Spleen (tissue), 11 donors: ENCODE data around the gene MSI2. TPM values are rescaled to one million over a fixed set of nuclear protein-coding genes. Genes with fewer than 3 reads are reported as not detected.

Source experiments
- DNase-seq: peaks from one replicate; pipeline ENCODE4 v3.0.0-alpha.2; 2020
- H3K27ac ChIP-seq, 8 donors: fragments of 200-600 bp; sonication (generic) in 7 of 8; 1 replicate in 4 of 8; 2 replicates in 4 of 8; pipeline versions ENCODE4 v1.5.0 to v1.8.0; 2016 to 2021; ENCODE audit warnings: inconsistent platforms in 4 of 8, mild to moderate bottlenecking in 4 of 8, moderate library complexity in 1 of 8
- H3K27me3 ChIP-seq, 7 donors: fragments of 200-600 bp; sonication (generic) in 6 of 7; replicated peaks in 1 of 7; 1 replicate in 4 of 7; 2 replicates in 3 of 7; pipeline versions ENCODE4 v1.5.0 to v1.8.0; 2016 to 2021; ENCODE audit warnings: inconsistent platforms in 3 of 7, mild to moderate bottlenecking in 1 of 7
- H3K36me3 ChIP-seq, 6 donors: fragments of 200-600 bp; sonication (generic) in 5 of 6; 1 replicate in 4 of 6; 2 replicates in 2 of 6; pipeline versions ENCODE4 v1.5.0 to v1.8.0; 2016 to 2021; ENCODE audit warnings: inconsistent platforms in 2 of 6
- H3K4me1 ChIP-seq, 6 donors: fragments of 200-600 bp; sonication (generic) in 5 of 6; 1 replicate in 3 of 6; 2 replicates in 3 of 6; pipeline versions ENCODE4 v1.5.0 to v1.8.0; 2016 to 2021; ENCODE audit warnings: inconsistent platforms in 3 of 6
- H3K4me3 ChIP-seq, 8 donors: fragments of 200-600 bp; sonication (generic) in 7 of 8; 1 replicate in 4 of 8; 2 replicates in 4 of 8; pipeline versions ENCODE4 v1.5.0 to v1.8.0; 2016 to 2021; ENCODE audit warnings: inconsistent platforms in 4 of 8, mild to moderate bottlenecking in 4 of 8, moderate library complexity in 2 of 8
- H3K9me3 ChIP-seq, 8 donors: fragments of 200-600 bp; sonication (generic) in 7 of 8; 1 replicate in 4 of 8; 2 replicates in 4 of 8; pipeline versions ENCODE4 v1.5.0 to v1.8.0; 2016 to 2021; ENCODE audit warnings: inconsistent platforms in 4 of 8
- POLR2A ChIP-seq, 3 donors: fragments of 450-650 bp; IDR thresholded peaks; one replicate each; pipeline ENCODE4 v1.5.1; 2017; ENCODE audit warnings: antibody characterized with exemption in 3 of 3, mild to moderate bottlenecking in 1 of 3
- POLR2AphosphoS5 ChIP-seq, 3 donors: sonication (generic); formaldehyde crosslinking; IDR thresholded peaks; one replicate each; pipeline ENCODE4 v1.5.1; 2017; ENCODE audit warnings: antibody characterized with exemption in 3 of 3
- WGBS, 5 donors: extraction: QIAGEN DNeasy Blood & Tissue Kit in 3 of 5; methylation state at CpG; one replicate each; pipeline versions ENCODE4 v1.1.5 to v1.1.7; 2013 to 2018; 5-methylcytosine and 5-hydroxymethylcytosine counted together
- intact Hi-C: fragments of 100-400 bp; cut with DNase I; formaldehyde crosslinking; loops from one replicate; pipeline ENCODE4 v1.15.0; 2023; ENCODE audit warnings: low total_unique reads
- polyA plus RNA-seq, 3 donors: library from polyadenylated mRNA; stranded (reverse); fragments of 200-250 nt; gene quantifications; one replicate each; pipeline ENCODE4 v1.2.1, GENCODE V29; 2013
- total RNA-seq, 7 donors: library from RNA; depleted of rRNA in 3 of 7; stranded (reverse); fragments of >200 nt in 3 of 7; fragmentation: NEBNext Ultra II Directional in 4 of 7; extraction: Animal tissue kit (Norgen Biotek cat#: 25700) in 4 of 7; gene quantifications; one replicate each; pipeline versions ENCODE4 v1.1.0 to v1.2.1, GENCODE V29; 2016 to 2021
- TF ChIP-seq, protein P1 (sequence below), 11 experiments: fragments of 200-600 bp in 7 of 11; fragments of 450-650 bp in 4 of 11; sonication (generic) in 4 of 11; IDR thresholded peaks in 8 of 11; conservative IDR thresholded peaks in 3 of 11; 1 replicate in 7 of 11; 2 replicates in 4 of 11; pipeline versions ENCODE4 v1.4.0 to v1.8.0; 2016 to 2021; ENCODE audit warnings: antibody characterized with exemption in 11 of 11, inconsistent platforms in 4 of 11, mild to moderate bottlenecking in 1 of 11
- donor health status: healthy with polysubstance abuse.
- donor health status: DM: no; HTN: no; CAD: no; lungs with moderate emphysema.
- donor health status: DM: no; HTN: no; CAD: no.
- donor health status: Bipolar disorder and iron deficiency.
- donor health status: healthy.
- donor health status: DM: no; HTN: no; CAD: no.
- donor health status: DM: yes; HTN: yes; CAD: no.

Gene MSI2
- total and polyA plus RNA-seq, 10 donors, result 9.8 to 131 (median 64.7) TPM

DNA sequence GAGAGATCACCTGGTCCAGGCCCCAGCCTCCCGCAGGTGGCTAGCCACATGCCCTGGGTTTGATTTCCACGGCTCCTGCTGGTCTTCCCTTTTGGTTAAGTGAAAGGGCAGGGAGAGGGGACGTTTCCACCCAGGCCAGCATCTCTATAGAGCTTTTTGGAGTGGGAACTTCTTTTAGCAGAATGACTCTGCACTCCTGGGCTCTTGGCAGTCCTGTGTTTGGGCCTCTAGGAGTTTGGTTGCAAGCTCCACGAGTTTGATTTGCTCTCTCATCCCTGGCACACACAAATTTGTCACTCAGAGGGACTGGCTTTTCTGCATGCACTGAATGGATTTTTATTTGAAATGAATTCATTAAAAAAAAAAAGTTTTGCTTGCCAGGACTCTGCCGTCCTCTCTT lies 32.8 kb downstream of the MSI2 start:
- intact Hi-C loops, result no loop called here
- no peak overlapping the region for H3K27ac ChIP-seq
- no peaks in the 10 kb centered on the region for H3K9me3 ChIP-seq
- DNase-seq, result no peak
- peaks cover 0 to 42% (median 3%) of the 10 kb centered on the region in 6 donors for H3K36me3 ChIP-seq
- H3K4me1 ChIP-seq, result peaks cover 17 to 59% (median 32%) of the 10 kb centered on the region in 6 donors
- TF ChIP-seq POLR2A (IDR thresholded peaks at IDR 0.05), result no peak
- TF ChIP-seq POLR2AphosphoS5 (IDR thresholded peaks at IDR 0.05), result no peak
- TF ChIP-seq, protein P1, sequence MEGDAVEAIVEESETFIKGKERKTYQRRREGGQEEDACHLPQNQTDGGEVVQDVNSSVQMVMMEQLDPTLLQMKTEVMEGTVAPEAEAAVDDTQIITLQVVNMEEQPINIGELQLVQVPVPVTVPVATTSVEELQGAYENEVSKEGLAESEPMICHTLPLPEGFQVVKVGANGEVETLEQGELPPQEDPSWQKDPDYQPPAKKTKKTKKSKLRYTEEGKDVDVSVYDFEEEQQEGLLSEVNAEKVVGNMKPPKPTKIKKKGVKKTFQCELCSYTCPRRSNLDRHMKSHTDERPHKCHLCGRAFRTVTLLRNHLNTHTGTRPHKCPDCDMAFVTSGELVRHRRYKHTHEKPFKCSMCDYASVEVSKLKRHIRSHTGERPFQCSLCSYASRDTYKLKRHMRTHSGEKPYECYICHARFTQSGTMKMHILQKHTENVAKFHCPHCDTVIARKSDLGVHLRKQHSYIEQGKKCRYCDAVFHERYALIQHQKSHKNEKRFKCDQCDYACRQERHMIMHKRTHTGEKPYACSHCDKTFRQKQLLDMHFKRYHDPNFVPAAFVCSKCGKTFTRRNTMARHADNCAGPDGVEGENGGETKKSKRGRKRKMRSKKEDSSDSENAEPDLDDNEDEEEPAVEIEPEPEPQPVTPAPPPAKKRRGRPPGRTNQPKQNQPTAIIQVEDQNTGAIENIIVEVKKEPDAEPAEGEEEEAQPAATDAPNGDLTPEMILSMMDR (IDR thresholded peaks at IDR 0.05 in 8 of 11, conservative IDR thresholded peaks at IDR 0.05 in 3 of 11), result no peak
- H3K27me3 ChIP-seq, result no peaks in the 10 kb centered on the region
- 43 to 59% (median 52%) methylated on average over 5 of the region's 5 CpGs for WGBS, 5 donors
- no peak overlapping the region for H3K4me3 ChIP-seq

DNA sequence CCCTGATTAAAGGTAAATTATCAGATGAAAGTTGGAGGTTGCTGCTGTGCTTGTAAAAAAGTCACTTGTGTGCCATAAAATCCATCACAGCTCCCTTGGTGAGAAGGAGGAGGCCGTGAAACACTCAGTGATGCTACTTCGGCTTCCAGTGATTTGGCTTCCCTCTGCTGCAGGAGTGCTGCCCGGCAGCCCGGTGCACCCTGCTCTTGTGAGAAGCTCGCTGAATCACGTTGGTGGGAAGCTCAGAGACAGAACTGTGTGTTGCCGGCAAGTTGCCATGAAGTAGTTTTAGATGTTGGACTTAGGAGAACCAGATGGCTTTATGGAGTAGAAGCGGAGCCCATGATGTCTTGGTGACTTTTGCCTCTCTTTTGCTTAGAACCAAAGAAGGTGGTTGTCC lies 33.3 kb downstream of the MSI2 start:
- intact Hi-C loops, result no loop called here
- DNase-seq, result no peak
- TF ChIP-seq, protein P1 (IDR thresholded peaks at IDR 0.05 in 8 of 11, conservative IDR thresholded peaks at IDR 0.05 in 3 of 11), result no peak
- TF ChIP-seq POLR2A (IDR thresholded peaks at IDR 0.05) (no peak), POLR2AphosphoS5 (IDR thresholded peaks at IDR 0.05) (no peak)
- no peak overlapping the region for H3K4me3 ChIP-seq
- H3K4me1 ChIP-seq, result peaks cover 17 to 56% (median 31%) of the 10 kb centered on the region in 6 donors
- H3K36me3 ChIP-seq, result peaks cover 0 to 47% (median 3%) of the 10 kb centered on the region in 6 donors
- H3K27me3 ChIP-seq, result no peaks in the 10 kb centered on the region
- no peak overlapping the region for H3K27ac ChIP-seq
- 67 to 88% (median 72%) methylated on average over 7 to 8 of the region's 8 CpGs for WGBS, 5 donors
- H3K9me3 ChIP-seq, result no peaks in the 10 kb centered on the region

DNA sequence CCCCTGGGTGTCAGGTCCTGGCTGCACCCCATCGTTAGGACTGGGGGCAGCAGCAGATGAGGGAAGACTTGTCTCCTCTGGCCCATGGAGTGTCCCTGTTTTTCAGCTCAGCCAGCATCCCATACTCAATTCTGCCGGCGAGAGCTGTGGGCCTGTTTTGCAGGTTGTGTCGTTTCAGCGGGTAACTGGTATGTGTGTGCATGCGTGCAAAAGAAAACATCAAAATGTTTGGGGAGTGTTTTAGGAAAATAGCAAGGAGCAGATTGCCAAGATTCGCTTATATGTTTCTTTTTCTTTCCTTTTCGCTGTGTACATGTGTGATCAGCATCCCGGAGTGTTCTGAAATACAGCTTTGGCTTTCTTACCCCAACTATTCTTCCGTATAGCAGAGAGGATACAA lies 34.7 kb downstream of the MSI2 start:
- Histone ChIP-seq H3K4me3 (no peak overlapping the region), H3K27me3 (no peaks in the 10 kb centered on the region), H3K27ac (no peak overlapping the region), H3K4me1 (peaks cover 4 to 49% (median 18%) of the 10 kb centered on the region in 6 donors), H3K36me3 (peaks cover 0 to 50% (median 3%) of the 10 kb centered on the region in 6 donors), H3K9me3 (no peaks in the 10 kb centered on the region)
- intact Hi-C loops, result no loop called here
- 93 to 94% (median 93%) methylated on average over 10 of the region's 10 CpGs for WGBS, 5 donors
- TF ChIP-seq POLR2A (IDR thresholded peaks at IDR 0.05) (no peak), POLR2AphosphoS5 (IDR thresholded peaks at IDR 0.05) (no peak)
- TF ChIP-seq, protein P1 (IDR thresholded peaks at IDR 0.05 in 8 of 11, conservative IDR thresholded peaks at IDR 0.05 in 3 of 11), result no peak
- no peak for DNase-seq

DNA sequence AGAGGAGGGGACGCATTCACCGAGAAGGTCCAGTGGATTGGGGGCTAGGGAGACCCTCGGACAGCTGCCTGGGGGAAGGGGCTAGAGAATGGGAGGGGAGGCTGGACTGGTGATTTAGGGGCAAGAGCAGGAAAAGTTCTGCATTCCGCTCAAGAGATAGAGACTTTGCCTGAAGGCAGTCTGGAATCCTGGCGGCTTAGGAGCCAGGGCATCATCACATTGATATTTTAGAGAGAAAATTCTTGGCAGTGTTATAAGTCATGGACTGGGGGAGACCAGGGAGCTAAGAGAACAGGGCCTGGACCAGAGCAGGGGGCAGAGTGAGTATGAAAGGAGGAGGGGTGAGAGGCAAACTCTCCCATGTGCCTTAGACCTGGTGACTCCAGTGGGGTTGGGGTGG lies 35.8 kb downstream of the MSI2 start:
- intact Hi-C loops, result no loop called here
- no peak for DNase-seq
- peaks cover 0 to 43% (median 10%) of the 10 kb centered on the region in 6 donors for H3K4me1 ChIP-seq
- peaks cover 0 to 50% (median 3%) of the 10 kb centered on the region in 6 donors for H3K36me3 ChIP-seq
- no peak overlapping the region for H3K4me3 ChIP-seq
- no peaks in the 10 kb centered on the region for H3K9me3 ChIP-seq
- TF ChIP-seq POLR2AphosphoS5 (IDR thresholded peaks at IDR 0.05), result no peak
- TF ChIP-seq POLR2A (IDR thresholded peaks at IDR 0.05), result no peak
- TF ChIP-seq, protein P1 (IDR thresholded peaks at IDR 0.05 in 8 of 11, conservative IDR thresholded peaks at IDR 0.05 in 3 of 11), result no peak
- no peak overlapping the region for H3K27ac ChIP-seq
- WGBS, 5 donors, result 95 to 97% (median 97%) methylated on average over 5 of the region's 5 CpGs
- H3K27me3 ChIP-seq, result no peaks in the 10 kb centered on the region
